DND-41 (cell line): ENCODE data around the gene RGS6.

Experiments used
- CTCF ChIP-seq: IDR thresholded peaks from 2 replicates; pipeline ENCODE4 v1.5.1; 2012; ENCODE audit warnings: borderline replicate concordance, low read length, moderate library complexity, mild to moderate bottlenecking; ENCODE audit not compliant: poor library complexity, severe bottlenecking; ENCODE audit errors: extremely low read depth
- EZH2 ChIP-seq: IDR thresholded peaks from 3 replicates; pipeline ENCODE4 v1.6.1; 2012; ENCODE audit warnings: borderline replicate concordance, low read depth, mild to moderate bottlenecking, moderate library complexity, low read length, inconsistent platforms; ENCODE audit not compliant: severe bottlenecking

- TF ChIP-seq CTCF (no peak), EZH2 (no peak)
Observed at GRCh38 chr14:72126091-72126490, 193.9 kb downstream of the RGS6 start.
